ENCODE results near the gene BAX.
"Not testable (repeated sequence)": the region's sequence is repeated elsewhere in the genome, so short reads cannot be mapped to it uniquely, and the experiment has no call there.

BAX gene

GRCh38 chr19:48954595-48955307 is at the start of gene BAX:
Gene BAX (plus strand): TSS chr19:48954875. CDS start chr19:48954929, 54 bp downstream.
- H3K4me3 ChIP-seq (ENCODE audit: low read length), result peak within 1 kb of the TSS; percentile 97
- peak within 1 kb of the TSS; percentile 85 for H2AFZ ChIP-seq (ENCODE audit: low read depth, low read length)
- H3K4me1 ChIP-seq (ENCODE audit: insufficient read depth, low read length), result peaks cover 15% of the 10 kb centered on the region
- no peaks in the 10 kb centered on the region for H3K27me3 ChIP-seq (ENCODE audit: insufficient read depth, low read length)
- H3K9me3 ChIP-seq (ENCODE audit: low read length), result no peaks in the 10 kb centered on the region
- peaks cover 13% of the 10 kb centered on the region for H3K36me3 ChIP-seq (ENCODE audit: insufficient read depth, low read length)

GRCh38 chr19:48905664-48906063 is 49.0 kb upstream of the BAX start:
- H3K9me3 ChIP-seq (ENCODE audit: low read length), result no peaks in the 10 kb centered on the region
- H3K27me3 ChIP-seq (ENCODE audit: insufficient read depth, low read length), result no peaks in the 10 kb centered on the region
- no peak overlapping the region for H2AFZ ChIP-seq (ENCODE audit: low read depth, low read length)
- peaks cover 52% of the 10 kb centered on the region for H3K36me3 ChIP-seq (ENCODE audit: insufficient read depth, low read length)
- H3K4me3 ChIP-seq (ENCODE audit: low read length), result no peak overlapping the region
- peaks cover 4% of the 10 kb centered on the region for H3K4me1 ChIP-seq (ENCODE audit: insufficient read depth, low read length)

GRCh38 chr19:48906324-48906723 is 48.4 kb upstream of the BAX start:
- H2AFZ ChIP-seq (ENCODE audit: low read depth, low read length), result no peak overlapping the region
- no peaks in the 10 kb centered on the region for H3K4me1 ChIP-seq (ENCODE audit: insufficient read depth, low read length)
- H3K27me3 ChIP-seq (ENCODE audit: insufficient read depth, low read length), result no peaks in the 10 kb centered on the region
- no peak overlapping the region for H3K4me3 ChIP-seq (ENCODE audit: low read length)
- peaks cover 57% of the 10 kb centered on the region for H3K36me3 ChIP-seq (ENCODE audit: insufficient read depth, low read length)
- H3K9me3 ChIP-seq (ENCODE audit: low read length), result no peaks in the 10 kb centered on the region

GRCh38 chr19:48907671-48908070 is 47.0 kb upstream of the BAX start:
- H2AFZ ChIP-seq (ENCODE audit: low read depth, low read length), result no peak overlapping the region
- H3K27me3 ChIP-seq (ENCODE audit: insufficient read depth, low read length), result no peaks in the 10 kb centered on the region
- no peaks in the 10 kb centered on the region for H3K9me3 ChIP-seq (ENCODE audit: low read length)
- H3K36me3 ChIP-seq (ENCODE audit: insufficient read depth, low read length), result peaks cover 61% of the 10 kb centered on the region
- H3K4me1 ChIP-seq (ENCODE audit: insufficient read depth, low read length), result no peaks in the 10 kb centered on the region
- H3K4me3 ChIP-seq (ENCODE audit: low read length), result no peak overlapping the region

- H2AFZ ChIP-seq (ENCODE audit: low read depth, low read length); H3K4me3 ChIP-seq (ENCODE audit: low read length); H3K4me1 ChIP-seq (ENCODE audit: insufficient read depth, low read length); H3K9me3 ChIP-seq (ENCODE audit: low read length); H3K27me3 ChIP-seq (ENCODE audit: insufficient read depth, low read length): not testable (repeated sequence)
- H3K36me3 ChIP-seq (ENCODE audit: insufficient read depth, low read length), result peaks cover 70% of the 10 kb centered on the region
Observed at GRCh38 chr19:48909424-48910077, 45.1 kb upstream of the BAX start.

- no peak overlapping the region for H3K4me3 ChIP-seq (ENCODE audit: low read length)
- H3K27me3 ChIP-seq (ENCODE audit: insufficient read depth, low read length), result no peaks in the 10 kb centered on the region
- peaks cover 64% of the 10 kb centered on the region for H3K36me3 ChIP-seq (ENCODE audit: insufficient read depth, low read length)
- no peaks in the 10 kb centered on the region for H3K9me3 ChIP-seq (ENCODE audit: low read length)
- no peaks in the 10 kb centered on the region for H3K4me1 ChIP-seq (ENCODE audit: insufficient read depth, low read length)
- no peak overlapping the region for H2AFZ ChIP-seq (ENCODE audit: low read depth, low read length)
Observed at GRCh38 chr19:48910803-48911202, 43.9 kb upstream of the BAX start.

- H3K36me3 ChIP-seq (ENCODE audit: insufficient read depth, low read length), result peaks cover 65% of the 10 kb centered on the region
- no peaks in the 10 kb centered on the region for H3K9me3 ChIP-seq (ENCODE audit: low read length)
Observed at GRCh38 chr19:48913114-48913889, 41.4 kb upstream of the BAX start.

GRCh38 chr19:48914181-48914580 is 40.5 kb upstream of the BAX start:
- no peaks in the 10 kb centered on the region for H3K27me3 ChIP-seq (ENCODE audit: insufficient read depth, low read length)
- H2AFZ ChIP-seq (ENCODE audit: low read depth, low read length), result no peak overlapping the region
- peaks cover 67% of the 10 kb centered on the region for H3K36me3 ChIP-seq (ENCODE audit: insufficient read depth, low read length)
- H3K9me3 ChIP-seq (ENCODE audit: low read length), result no peaks in the 10 kb centered on the region
- no peaks in the 10 kb centered on the region for H3K4me1 ChIP-seq (ENCODE audit: insufficient read depth, low read length)
- H3K4me3 ChIP-seq (ENCODE audit: low read length), result no peak overlapping the region

More at GRCh38 chr19:48913114-48913889, 41.4 kb upstream of the BAX start:
- H3K27me3 ChIP-seq (ENCODE audit: insufficient read depth, low read length), result no peaks in the 10 kb centered on the region
- no peak overlapping the region for H3K4me3 ChIP-seq (ENCODE audit: low read length)
- H3K4me1 ChIP-seq (ENCODE audit: insufficient read depth, low read length), result no peaks in the 10 kb centered on the region
- H2AFZ ChIP-seq (ENCODE audit: low read depth, low read length), result no peak overlapping the region

- H3K4me1 ChIP-seq (ENCODE audit: insufficient read depth, low read length), result no peaks in the 10 kb centered on the region
- H3K4me3 ChIP-seq (ENCODE audit: low read length), result no peak overlapping the region
- no peaks in the 10 kb centered on the region for H3K9me3 ChIP-seq (ENCODE audit: low read length)
- H3K27me3 ChIP-seq (ENCODE audit: insufficient read depth, low read length), result no peaks in the 10 kb centered on the region
- peaks cover 65% of the 10 kb centered on the region for H3K36me3 ChIP-seq (ENCODE audit: insufficient read depth, low read length)
- H2AFZ ChIP-seq (ENCODE audit: low read depth, low read length), result no peak overlapping the region
Observed at GRCh38 chr19:48915757-48916156, 38.9 kb upstream of the BAX start.

GRCh38 chr19:48918071-48918470 is 36.6 kb upstream of the BAX start:
- no peaks in the 10 kb centered on the region for H3K9me3 ChIP-seq (ENCODE audit: low read length)
- H3K36me3 ChIP-seq (ENCODE audit: insufficient read depth, low read length), result peaks cover 66% of the 10 kb centered on the region
- H2AFZ ChIP-seq (ENCODE audit: low read depth, low read length), result no peak overlapping the region
- no peak overlapping the region for H3K4me3 ChIP-seq (ENCODE audit: low read length)
- no peaks in the 10 kb centered on the region for H3K4me1 ChIP-seq (ENCODE audit: insufficient read depth, low read length)
- H3K27me3 ChIP-seq (ENCODE audit: insufficient read depth, low read length), result no peaks in the 10 kb centered on the region

- H2AFZ ChIP-seq (ENCODE audit: low read depth, low read length), result no peak overlapping the region
- no peak overlapping the region for H3K4me3 ChIP-seq (ENCODE audit: low read length)
- no peaks in the 10 kb centered on the region for H3K27me3 ChIP-seq (ENCODE audit: insufficient read depth, low read length)
- peaks cover 61% of the 10 kb centered on the region for H3K36me3 ChIP-seq (ENCODE audit: insufficient read depth, low read length)
- H3K9me3 ChIP-seq (ENCODE audit: low read length), result no peaks in the 10 kb centered on the region
- H3K4me1 ChIP-seq (ENCODE audit: insufficient read depth, low read length), result no peaks in the 10 kb centered on the region
Observed at GRCh38 chr19:48918801-48919247, 35.9 kb upstream of the BAX start.

GRCh38 chr19:48919271-48919670 is 35.4 kb upstream of the BAX start:
- not testable (repeated sequence) for H3K4me3 ChIP-seq (ENCODE audit: low read length); H3K9me3 ChIP-seq (ENCODE audit: low read length); H2AFZ ChIP-seq (ENCODE audit: low read depth, low read length); H3K4me1 ChIP-seq (ENCODE audit: insufficient read depth, low read length); H3K27me3 ChIP-seq (ENCODE audit: insufficient read depth, low read length)
- peaks cover 59% of the 10 kb centered on the region for H3K36me3 ChIP-seq (ENCODE audit: insufficient read depth, low read length)

- Histone ChIP-seq H3K27me3 (ENCODE audit: insufficient read depth, low read length) (no peaks in the 10 kb centered on the region), H3K4me1 (ENCODE audit: insufficient read depth, low read length) (no peaks in the 10 kb centered on the region), H2AFZ (ENCODE audit: low read depth, low read length) (no peak overlapping the region), H3K4me3 (ENCODE audit: low read length) (no peak overlapping the region), H3K9me3 (ENCODE audit: low read length) (no peaks in the 10 kb centered on the region), H3K36me3 (ENCODE audit: insufficient read depth, low read length) (peaks cover 49% of the 10 kb centered on the region)
Observed at GRCh38 chr19:48920949-48921348, 33.7 kb upstream of the BAX start.
